Activated naive CD4-positive, alpha-beta T cell (primary cell): Measurements from ENCODE around the gene RAC3.

Experiments used
- DNase-seq, 4 experiments: peaks; one replicate each; lab custom pipeline; 2025; lab: John Stamatoyannopoulos, UW

Gene RAC3

DNA sequence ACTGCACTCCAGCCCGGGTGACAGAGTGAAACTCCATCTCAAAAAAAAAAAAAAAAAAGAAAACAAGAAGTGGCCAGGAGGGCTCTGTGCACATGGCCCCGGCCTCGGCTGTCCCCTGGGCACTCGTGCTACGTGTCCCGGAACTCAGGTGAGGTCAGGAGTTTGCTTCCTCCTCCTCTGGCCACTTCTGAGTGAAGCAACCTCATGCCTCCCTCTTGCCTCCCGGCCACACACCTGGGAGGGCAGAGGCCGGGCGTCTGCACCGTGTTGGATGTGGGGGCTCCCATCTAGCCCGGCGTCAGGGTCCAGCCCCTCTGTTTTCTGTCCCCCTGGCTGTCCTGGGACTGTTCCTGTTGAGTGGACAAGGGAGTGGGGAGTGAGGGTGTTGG lies 31.9 kb upstream of the RAC3 start:
- no peak for DNase-seq

DNA sequence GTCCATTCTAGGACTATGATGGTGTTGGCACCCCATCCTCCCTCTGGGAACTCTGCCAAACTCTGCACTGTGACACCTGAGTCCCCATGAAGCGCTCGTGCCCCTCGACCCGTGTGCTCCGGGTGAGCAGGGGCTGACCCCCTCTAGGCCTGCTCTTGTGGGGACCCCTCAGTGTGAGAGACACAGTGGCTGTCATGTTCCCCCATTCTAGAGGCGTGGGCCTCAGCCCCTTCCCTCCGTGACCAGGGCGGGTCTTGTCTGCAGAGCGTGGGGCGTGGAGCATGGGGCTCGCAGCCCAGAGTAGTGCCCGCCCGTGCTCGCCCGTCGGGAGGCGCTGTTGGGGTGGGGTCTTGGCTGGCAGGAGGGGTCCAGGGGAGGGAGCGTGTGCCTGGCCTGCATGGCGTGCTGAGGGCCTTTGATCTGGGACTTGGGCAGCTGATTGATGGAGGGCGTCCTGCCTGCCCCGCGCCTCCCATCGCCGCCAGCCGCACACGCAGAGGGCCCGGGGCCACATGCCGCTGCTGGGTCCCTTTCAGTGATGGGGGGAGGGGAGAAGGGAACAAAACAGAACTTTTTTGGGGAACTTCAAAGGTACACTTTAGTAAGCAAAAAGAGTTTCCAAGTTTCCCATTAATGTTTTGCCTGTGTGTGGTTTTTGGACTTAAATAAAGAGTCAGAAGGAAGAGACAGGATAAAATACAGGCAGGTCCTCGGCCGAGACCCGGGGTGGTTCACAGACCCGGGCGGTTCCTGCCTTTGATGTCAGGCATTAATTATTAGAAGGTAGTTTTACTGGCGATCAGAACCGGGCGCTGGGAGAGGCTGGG lies 31.3 kb upstream of the RAC3 start:
- no peak for DNase-seq

- DNase-seq: no peak
Measured at GRCh38 chr17:82000803-82001570, 30.5 kb upstream of the RAC3 start.

GRCh38 chr17:82001571-82002056 lies 29.9 kb upstream of the RAC3 start:
- DNase-seq: no peak

- no peak for DNase-seq
Measured at GRCh38 chr17:82003411-82004381, 27.8 kb upstream of the RAC3 start.

DNA sequence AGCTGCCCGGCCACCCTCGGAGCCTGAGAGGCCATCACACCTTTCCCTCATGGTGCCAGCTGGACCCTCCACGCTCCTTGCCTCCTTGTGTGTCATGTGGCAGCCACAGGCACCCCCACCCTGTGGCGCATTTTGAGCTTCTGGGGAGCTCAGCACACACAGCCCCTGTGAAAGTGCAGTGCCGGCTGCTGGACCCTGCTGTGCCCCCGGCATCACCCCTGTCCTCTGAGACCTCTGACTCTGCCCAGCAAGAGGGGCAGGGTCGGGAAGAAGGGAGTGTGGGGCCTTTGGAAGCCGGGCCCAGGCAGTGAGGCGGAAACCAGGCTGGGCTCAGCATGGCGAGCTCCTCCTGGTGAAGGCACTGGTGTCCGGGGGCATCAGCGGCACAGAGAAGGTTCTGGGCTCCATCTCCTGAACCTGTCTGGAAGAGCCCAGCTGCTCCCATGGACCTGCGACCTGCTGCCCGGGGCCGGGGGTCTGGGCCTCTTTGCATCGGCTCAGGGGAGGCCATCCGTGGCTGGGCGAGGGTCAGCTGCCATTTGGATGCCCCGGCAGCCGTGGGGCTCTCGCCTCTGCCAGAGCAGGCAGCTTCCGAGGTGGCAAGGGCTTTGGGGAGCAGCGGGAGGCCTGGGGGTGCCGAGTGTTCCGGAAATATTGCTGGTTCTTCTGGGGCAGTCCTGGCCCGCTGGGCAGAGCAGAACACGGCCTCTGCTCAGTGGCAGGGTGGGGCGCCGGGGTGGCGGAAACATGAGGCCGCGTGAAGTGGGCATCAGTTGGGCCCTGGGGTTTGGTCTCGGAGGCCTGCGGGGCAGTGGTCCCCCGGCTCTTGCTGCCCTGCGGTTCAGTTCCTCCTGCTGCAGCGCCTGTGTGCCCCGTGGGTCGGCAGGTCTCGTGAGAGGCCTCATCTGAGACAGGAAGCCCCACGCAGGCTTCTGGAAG lies 26.7 kb upstream of the RAC3 start:
- no peak for DNase-seq

DNA sequence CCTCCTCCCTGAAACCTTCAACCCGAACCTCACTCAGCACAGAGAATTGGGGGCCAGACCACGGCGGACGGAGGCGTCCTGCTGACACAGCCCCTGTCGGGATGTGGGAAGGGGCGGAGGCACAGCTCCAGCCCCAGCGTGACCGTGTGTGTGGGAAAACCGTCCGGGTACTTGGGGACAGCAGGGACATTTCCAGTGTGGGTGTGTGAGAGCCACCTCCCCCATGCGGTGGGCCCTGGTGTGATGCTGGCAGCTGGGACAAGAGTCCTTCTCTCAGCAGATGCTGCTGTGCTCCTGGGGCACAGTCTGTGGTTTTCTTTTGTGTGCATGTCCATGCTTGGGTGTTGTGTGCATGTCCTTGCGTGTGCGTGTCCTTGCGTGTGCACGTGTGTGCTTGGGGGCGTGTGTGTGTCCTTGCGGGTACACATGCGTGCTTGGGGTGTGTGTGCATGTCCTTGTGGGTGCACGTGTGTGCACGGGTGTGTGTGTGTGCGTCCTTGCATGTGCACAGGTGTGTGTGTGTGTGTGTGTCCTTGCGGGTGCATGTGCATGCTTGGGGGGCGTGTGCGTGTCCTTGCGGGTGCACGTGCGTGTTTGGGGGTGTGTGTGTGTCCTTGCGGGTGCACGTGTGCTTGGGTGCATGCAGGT lies 25.7 kb upstream of the RAC3 start:
- no peak for DNase-seq

GRCh38 chr17:82006468-82007227 lies 24.8 kb upstream of the RAC3 start:
- no peak for DNase-seq

- no peak for DNase-seq
Measured at GRCh38 chr17:82007228-82007494, 24.3 kb upstream of the RAC3 start.

- no peak for DNase-seq
Measured at GRCh38 chr17:82007495-82008257, 23.8 kb upstream of the RAC3 start.

DNA sequence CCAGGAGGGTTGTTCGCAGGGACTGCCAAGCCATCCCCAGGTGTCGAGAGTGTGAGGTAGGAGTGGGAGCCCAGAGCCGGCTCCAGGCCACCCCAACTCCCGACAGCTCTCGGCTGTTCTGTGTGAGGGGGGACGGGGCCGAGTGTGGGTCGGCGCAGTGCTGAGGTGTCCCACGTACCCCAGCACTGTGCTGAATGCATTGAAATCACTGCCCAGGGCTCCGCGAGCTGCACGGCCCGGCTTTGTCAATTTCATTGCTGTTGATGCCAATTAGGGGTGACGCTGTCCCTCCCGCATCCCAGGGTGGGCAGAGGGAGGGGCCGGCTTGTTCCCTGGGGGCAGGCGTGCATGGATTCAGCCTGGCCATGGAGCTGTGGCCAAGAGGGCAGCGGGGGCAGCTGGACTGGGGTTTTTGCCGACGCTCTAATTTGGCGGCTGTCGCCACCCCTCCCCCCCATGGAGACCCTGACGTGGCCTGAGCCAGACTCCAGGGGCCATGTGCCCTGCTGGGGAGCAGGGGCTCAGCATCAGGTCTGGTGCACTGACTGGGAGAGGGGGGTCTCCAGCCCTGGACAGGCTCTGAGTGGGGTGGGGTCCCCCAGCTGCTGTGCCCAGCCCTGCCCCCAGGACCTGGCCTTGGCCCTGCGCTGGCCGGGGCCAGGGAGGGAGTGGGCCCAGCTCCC lies 23.1 kb upstream of the RAC3 start:
- no peak for DNase-seq

GRCh38 chr17:82008941-82009405 lies 22.5 kb upstream of the RAC3 start:
- no peak for DNase-seq

DNA sequence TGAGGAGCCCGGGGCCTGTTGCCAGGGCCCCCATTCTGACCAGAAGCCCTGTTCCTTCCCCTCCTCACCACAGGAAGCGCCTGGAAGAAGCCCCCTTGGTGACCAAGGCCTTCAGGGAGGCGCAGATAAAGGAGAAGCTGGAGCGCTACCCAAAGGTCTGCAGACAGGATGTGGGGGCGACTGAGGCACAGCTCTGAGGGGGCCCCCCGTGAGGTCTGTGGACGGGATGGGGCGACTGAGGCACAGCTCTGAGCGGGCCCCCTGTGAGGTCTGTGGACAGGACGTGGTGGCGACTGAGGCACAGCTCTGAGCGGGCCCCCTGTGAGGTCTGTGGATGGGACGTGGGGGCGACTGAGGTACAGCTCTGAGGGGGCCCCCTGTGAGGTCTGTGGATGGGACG lies 22.1 kb upstream of the RAC3 start:
- no peak for DNase-seq

DNA sequence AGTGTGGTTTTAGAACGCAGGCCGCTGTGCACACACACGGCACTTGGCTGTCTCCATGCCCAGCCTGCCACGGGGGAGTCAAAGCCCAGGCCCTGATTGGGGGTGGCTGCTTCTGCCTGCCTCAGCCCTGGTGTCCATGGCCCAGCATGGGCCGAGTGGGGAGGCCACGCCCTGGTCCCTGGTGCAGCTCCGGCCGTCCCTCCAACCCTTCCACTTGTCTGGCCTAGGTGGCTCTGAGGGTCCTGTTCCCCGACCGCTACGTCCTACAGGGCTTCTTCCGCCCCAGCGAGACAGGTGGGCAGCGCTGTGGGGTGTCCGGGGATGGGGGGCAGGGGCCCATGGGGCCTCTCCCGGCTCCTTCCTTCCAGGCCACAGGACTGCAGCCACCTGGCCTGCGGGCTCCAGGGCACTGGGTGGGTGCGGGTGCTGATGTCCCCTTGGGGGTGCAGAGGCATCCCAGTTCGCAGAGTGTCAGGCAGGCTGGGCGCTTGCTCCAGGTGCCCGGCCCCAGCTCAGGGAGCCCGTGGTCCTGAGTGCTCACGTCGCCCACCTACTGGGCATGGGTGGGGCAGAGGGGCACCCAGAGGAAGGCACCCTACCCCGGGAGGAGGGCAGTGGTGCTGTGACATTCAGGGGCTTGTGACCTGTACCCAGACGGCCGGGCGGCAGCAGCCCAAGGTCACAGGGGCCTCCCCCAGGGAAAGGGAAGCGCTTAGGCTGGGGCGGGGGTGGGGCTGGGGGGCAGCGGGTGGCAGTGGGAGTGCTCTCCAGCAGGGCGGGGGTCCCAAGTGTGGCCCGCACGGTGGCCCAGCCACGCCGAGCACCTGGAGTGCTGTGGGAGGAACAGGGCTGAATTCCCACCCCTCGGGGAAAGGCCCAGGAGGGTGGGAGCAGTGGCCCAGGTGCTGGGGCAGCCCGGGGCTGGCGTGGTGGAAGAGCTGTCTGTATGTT lies 20.6 kb upstream of the RAC3 start:
- no peak for DNase-seq

GRCh38 chr17:82011617-82012187 lies 19.8 kb upstream of the RAC3 start:
- DNase-seq: no peak

DNA sequence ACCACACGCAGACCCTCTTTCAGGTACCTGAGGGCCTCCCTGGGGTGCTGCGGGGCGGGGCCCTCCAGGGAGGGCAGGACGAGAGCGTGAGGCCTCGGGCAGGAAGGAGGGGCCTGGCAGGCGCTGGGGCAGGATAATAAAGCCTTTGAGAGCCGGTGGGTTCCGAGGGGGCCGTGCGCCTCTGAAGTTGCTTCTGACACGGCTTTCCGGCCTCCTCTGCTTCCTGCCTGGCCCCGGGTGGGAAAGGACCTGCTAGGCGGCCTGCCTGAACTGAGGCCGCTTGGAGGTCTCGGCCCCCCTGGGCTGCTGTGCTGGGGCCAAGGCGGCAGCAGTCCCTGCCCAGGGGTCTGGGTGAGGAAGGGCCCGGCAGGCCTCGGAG lies 19.2 kb upstream of the RAC3 start:
- DNase-seq: no peak
